NAMALWA (cell line): ENCODE results near the gene PHF12.

Source experiments
- DNase-seq: peaks from one replicate; pipeline ENCODE4 v3.0.0-alpha.2; 2015; ENCODE audit warnings: low spot score

The PHF12 gene

GRCh38 chr17:28951428-28951990, at the start of gene PHF12:
Gene PHF12, minus strand, starts transcription at chr17:28951518. Its CDS starts 558 bp downstream, at chr17:28950960.
- DNase-seq = peak; percentile 100

DNA sequence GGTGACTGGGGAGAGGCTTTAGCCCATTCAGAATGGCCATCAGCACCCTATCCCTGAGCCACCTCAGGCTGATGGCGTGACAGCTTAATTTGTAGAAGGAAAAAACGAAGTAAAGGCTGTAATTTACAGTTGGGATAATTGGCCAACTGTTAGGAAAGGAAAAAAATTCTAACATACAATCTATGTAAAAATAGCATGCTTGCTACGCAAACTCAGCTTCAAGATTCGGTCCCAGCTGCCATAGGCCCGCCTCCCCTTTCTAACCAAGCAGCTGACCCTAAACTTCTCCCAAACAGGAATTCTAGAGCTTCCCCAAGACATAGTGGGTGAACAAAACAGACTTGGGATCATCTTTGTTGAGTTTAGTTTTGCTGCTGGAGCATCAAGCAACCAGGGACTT, 49.7 kb upstream of the PHF12 start:
- DNase-seq = no peak

GRCh38 chr17:28999206-28999605, 47.9 kb upstream of the PHF12 start:
- no peak for DNase-seq

DNA sequence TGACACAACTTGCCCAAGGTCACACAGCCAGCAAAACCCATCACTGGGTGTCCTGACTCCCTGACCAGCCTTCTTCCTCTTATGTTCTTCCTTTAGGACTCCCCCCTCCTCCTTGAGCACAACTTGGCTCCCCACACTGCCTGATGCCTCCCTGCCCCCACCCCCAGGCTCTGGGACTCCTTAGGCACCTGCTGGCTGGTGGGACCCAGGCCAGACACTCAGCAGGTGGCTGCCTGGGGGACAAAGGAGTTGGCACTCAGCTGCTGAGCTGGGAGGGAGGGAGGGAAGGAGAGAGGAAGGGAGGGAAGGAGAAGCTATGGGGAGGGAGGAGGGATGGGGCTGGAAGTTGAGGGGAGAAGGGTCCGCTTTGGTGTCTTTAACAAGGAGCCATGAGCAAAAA, 46.5 kb upstream of the PHF12 start:
- no peak for DNase-seq

DNA sequence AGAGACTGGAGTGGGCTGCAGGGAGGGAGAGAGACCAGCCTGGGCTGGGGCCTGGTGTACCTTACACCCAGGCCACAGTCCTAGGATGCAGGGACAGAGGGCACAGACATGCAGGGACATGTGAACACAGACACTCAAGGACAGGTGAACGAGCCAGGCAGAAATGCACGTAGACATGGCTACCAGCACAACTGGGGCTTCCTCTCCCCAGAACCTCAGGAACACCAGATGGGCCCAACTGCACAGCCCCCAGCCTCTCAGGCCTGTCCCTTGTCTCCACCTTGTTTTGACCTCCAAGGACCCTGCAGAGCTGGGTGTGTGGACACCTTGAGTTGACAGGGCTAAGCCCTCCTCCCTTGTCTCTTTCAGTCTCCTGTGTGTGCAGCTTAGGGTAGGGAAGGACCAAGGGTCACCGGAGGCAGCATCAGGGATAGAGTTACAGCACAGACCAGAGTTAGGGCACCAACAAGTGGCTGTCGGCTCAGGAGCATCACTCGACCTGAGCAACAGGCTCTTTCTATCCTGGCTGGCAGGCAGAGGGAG, 45.3 kb upstream of the PHF12 start:
- no peak for DNase-seq

- DNase-seq = no peak
These were observed 42.5 kb upstream of the PHF12 start for GRCh38 chr17:28993645-28994426.

DNA sequence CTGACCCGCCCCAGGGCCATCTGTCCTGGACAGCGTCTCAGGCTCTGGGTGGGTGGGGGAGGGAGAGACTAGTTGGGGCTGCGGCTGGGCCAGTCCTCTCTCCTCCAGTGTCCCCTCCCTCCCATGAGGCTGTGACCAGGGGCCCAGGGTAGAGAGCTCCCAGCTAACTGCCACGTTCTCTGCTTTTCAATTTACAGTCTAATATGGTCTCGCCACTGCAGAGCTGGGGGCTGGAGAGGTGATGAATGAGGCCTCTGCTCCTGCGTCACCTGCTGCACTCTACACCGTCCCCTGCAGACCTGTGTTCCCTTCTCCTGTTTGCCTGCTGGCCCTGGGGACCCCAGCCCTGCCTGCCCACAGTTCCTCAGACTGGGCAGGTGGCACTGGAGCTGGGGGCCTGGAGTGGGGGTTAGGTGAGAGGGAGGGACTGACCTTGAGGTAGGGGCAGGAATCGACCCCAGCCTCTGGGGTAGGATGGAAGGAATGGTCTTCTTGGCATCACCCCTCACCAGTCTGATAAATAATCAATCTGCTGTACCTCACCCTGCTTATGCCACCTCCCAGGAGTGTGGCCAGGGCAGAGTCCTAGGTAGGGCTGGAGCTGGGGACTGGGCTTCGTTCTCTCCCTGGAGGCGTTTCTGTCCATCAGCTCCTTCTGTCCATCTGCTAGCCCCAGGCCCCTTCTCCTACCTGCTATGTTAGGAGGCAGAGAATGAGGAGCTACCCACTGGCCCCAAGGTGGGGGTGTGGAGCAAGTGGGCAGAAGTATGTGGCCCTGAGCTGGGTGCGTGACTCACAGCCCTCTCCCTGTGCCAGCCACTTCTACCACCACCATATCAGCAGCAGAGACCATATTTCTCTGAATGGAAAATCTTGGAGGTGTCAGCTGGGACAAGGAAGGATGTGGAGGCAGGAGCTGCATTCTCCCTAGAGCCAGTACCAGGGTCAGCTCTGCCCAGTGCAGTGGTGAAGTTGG, 41.6 kb upstream of the PHF12 start:
- DNase-seq = no peak

GRCh38 chr17:28992185-28992584, 40.9 kb upstream of the PHF12 start:
- DNase-seq = no peak

DNA sequence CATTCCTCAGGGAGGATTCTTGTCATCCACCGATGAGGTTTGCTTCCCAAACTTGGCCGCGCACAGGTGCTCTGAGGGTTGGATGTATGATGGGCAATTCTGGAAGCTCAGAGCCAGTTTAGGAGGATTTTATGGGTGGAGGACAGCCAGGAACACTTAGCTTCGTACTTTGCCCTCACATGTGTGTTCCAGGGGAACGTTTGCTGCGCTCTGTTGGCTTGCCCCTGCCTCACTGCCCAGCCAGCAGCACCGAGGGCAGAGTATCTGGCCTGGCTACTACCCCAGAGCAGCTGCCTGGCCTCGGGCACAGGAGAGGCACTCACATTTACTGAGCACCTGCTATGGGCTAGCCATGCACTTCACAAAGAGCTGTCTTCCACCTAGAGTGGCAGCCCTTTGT, 40.5 kb upstream of the PHF12 start:
- no peak for DNase-seq

DNA sequence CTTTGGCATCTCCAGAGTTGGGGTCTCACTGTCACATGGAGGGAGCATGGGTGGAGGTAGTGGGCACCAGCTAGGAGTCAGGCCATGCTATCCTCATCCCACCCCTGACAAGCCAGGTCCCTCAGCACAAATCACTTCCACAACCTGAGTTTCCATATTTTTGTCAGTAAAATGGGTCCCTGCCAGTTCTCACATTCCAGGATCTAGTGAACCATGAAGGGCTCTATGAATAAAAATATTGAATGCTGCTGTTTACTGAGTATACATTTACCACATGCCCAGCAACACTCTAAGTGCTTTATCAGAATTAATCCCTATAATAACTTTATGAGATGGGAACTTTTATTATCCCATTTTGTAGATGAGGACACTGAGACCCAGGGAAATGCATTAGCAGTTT, 37.7 kb upstream of the PHF12 start:
- no peak for DNase-seq

- no peak for DNase-seq
These were observed 37.2 kb upstream of the PHF12 start for GRCh38 chr17:28988475-28988874.

DNA sequence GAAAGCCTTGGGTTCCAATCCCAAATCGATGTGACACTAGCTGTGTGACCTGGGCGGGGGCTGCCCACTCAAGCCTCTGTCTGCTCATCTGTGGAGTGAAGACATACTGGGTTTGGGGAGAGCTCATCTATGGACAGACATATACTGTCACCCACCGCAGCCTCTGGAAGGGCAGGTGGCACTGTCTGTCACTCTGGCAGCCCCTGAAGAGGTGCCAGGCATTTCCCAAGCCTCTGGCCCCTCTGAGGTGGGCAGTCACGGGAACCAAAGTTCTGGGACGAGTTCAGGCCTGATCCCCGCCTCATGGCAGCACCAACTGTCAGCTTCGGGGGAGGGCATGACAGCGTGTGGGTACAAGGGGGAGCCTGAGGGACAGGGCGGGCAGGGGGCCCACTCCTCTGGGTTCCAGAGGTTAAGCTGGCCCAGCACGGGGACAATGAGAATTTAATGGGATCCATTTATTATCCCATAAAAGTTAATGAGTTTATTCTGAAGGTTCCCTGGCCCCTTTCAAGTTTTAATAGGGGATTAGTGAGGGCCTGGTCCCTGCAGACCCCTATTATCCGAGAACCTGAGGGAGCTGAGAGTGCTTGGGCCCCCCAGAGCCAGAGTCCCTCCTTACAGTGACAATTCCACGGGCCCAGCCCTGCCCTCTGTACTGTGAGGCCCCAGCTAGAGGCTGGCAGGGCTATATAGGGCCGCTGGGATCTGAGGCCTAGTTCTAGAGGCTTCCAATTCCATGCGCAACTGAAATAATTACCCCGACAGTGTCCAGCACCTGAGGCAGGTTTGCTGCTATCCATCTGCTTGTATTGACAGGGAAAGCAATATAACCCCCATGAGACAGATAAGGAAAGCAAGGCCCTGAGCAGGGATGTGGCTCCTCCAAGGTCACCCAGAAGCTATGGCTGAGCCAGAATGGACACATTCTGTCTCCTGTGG, 35.7 kb upstream of the PHF12 start:
- DNase-seq = no peak

DNA sequence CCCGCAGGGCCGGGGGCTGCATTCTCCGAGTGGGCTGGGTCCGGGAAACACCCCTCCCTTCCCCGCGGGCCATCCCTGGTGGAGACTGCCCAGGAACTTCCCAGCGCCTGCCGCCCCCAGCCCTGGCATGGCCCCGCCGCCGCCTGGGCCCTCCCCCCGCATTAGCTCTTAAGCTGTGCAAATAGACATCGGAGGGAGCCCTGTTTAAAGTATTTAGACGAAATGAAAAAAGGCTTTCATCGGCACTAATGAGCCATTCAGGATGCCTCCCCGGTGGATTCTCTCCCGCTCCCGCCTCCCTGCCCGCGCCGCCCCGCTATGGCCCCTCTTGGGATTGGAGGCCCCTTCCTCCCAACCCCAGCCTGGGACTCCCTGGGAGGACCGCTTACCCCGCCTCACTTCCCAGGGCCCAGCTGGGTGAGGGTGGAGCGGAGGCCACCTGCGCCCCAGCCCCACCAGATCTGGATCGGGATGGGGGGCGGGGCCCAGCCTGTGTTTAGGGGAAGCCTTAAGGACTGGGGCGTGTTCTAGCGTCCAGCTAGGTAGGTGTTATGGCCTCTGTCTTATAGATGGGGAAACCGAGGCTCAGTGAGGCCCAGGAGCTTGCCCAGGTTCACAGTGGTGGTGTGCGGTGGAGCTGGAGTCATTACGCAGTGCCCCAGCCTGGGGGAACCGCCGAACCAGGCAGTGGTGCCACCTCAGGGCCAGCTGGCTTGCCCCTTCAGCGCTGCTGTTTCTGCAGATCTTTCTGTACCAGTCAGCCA, 34.8 kb upstream of the PHF12 start:
- DNase-seq = no peak

DNA sequence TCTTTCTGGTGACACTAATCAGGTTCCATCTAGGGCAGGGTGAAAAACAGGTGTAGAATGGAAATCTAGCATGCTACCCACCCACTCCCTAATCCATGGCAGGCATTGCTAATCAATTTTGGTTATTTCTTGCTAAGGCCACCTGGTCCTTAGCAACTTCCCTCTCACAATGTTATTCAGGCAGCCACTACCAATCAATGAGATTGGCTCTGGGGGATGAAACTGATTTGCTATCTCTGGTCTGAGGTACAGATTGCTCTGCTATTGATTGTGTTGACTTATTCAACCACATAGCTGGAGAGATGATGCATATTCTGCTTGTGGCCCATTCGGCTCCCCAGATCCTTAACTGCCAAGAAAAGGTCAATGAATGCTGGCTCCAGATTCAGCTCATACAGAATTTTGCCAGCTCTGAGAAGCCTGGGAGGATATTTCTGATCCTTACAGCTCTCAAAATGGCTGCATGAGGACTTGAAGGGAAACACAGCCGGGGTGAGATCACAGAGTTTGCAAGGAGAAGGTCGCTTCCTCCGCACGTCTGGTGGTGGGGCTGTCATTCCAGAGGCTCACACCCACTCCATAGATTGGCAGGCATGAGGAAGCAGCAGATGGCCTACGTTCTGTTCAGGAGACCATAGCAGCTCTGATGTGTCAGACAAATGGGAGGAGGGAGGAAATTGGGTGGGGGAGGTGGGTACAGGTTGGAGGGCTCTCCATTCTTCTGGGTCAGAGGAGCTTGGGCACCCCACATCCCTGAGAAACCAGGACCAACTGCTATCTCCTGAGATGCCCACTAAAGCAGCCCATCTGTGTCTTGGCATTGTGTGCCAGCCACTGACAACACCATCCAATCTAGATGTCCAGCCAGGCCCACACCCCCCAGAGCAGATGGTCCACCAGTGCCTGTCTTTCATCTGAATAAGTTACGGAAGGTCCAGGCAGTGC, 32.2 kb upstream of the PHF12 start:
- no peak for DNase-seq

- DNase-seq = peak; percentile 76
These were observed 30.9 kb upstream of the PHF12 start for GRCh38 chr17:28982131-28982793.

DNA sequence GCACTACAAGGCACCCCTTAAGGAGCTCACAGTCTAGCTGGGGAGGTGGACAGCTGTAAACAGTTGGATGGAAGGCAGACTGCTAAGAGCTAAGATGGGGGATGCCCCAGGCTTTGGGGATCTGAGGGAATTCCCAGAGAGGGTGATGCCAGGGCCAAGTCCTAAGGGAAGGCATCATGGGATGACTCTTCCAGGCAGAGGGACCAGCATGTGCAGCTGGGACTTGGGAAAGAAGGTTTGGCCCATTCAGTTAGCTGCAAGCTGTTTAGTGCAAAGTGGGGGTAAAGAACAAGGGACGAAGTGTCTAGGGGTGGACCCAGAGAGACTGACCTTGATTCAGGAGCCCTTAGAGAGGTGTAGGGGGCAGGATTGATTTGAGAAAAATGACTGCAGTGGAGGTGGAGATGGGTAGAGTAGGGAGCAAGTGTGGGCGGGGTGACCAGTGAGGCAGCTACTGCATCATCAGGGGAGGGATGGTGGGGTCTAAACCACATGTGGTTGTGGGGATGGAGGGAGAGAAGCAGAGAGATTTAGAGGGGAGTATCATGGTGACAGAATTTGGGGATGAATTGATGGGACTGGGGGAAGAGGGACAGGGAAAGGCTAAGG, 27.1 kb upstream of the PHF12 start:
- DNase-seq = no peak

- DNase-seq = no peak
These were observed 26.5 kb upstream of the PHF12 start for GRCh38 chr17:28977659-28978355.

DNA sequence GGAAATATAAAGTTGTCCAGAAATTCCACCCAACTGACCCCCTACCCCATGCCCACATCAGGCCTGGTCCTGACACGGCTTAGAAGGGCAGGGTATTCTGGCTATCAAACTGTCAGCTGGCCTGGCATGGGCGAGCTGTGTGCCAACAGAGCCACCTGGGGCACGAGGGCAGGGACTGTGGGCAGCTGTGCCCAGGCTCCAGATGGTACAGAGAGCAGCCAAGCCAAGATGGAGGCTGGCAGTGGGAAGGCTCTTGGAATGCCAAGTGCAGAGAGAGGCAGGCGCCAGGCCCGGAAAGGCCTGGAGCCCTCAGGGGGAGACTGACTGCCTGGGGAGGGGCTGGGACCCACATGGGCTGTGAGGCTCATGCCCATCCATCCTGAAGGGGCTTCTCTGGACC, 24.3 kb upstream of the PHF12 start:
- no peak for DNase-seq
